ENCODE results near the gene LRRC36.
A peak's percentile ranks its signal among the peaks of the same experiment; 100 is the strongest.
"Not testable (repeated sequence)": the region's sequence is repeated elsewhere in the genome, so short reads cannot be mapped to it uniquely, and the experiment has no call there.

Gene LRRC36

DNA sequence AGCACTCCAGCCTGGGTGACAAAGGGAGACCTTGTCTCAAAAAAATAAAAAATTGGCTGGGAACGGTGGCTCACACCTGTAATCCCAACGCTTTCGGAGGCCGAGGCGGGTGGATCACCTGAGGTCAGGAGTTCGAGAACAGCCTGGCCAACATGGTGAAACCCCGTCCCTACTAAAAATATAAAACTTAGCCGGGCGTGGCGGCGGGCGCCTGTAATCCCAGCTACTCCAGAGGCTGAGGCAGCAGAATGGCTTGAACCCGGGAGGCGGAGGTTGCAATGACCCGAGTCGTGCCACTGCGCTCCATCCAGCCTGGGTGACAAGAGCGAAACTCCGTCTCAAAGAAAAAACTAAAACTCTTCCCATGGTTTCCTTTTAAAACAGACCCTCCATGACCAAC, 88.8 kb downstream of the LRRC36 start:
- DNase-seq (ENCODE audit: low read depth, low spot score); H3K4me3 ChIP-seq (ENCODE audit: low read length): not testable (repeated sequence)

DNA sequence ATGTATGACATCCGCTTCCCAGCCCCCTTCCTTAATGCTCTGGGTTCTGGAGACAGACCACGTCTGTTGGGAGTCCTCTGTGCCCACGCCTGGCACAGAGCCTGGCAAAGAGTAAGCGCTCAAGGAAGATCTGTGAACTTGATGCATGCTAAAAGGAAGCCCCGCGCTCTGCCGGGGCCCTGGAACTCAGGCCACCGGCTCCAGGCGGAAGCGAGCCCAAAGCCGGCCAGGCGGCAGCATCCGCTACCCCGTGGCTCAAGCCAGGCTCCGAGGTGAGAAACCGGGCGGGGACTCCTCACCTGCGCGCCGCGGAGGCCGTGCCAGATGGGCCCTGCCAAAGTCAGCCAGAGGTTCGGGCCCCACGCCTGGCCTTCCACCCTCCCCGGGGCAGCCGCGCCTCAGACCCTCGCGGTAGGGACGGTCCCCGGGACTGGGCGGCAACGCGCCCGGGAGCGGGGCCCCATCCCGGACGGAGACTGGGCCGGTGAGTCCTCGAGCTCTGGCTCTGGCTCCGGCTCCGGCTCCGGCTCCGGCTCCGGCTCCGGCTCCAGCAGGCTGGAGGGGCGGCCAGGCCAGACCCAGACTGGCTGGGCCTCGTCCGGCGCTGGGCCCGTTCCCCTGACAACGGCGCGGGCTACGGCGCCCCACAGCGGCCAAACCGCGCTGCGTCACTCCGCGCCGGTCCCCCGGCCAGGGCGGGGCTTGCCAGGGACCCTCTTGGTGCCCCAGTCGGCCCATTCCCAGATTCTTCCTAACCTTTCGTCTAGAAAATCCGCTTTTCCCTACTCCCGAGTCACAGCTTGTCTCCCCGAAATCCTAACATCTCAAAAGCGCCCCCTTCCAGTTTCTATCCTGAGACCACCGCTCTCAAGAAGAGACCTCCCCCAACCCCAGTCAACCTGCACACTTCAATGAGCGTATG, 89.5 kb downstream of the LRRC36 start, which contains the start of gene ZDHHC1:
Gene ZDHHC1, minus strand, starts transcription at position 606 of the 922 bp plus-strand sequence. CDS start 8,702 bp downstream, outside the sequence.
- H3K4me3 ChIP-seq (ENCODE audit: low read length), result no peak within 1 kb of the TSS
- DNase-seq (ENCODE audit: low read depth, low spot score), result no peak

DNA sequence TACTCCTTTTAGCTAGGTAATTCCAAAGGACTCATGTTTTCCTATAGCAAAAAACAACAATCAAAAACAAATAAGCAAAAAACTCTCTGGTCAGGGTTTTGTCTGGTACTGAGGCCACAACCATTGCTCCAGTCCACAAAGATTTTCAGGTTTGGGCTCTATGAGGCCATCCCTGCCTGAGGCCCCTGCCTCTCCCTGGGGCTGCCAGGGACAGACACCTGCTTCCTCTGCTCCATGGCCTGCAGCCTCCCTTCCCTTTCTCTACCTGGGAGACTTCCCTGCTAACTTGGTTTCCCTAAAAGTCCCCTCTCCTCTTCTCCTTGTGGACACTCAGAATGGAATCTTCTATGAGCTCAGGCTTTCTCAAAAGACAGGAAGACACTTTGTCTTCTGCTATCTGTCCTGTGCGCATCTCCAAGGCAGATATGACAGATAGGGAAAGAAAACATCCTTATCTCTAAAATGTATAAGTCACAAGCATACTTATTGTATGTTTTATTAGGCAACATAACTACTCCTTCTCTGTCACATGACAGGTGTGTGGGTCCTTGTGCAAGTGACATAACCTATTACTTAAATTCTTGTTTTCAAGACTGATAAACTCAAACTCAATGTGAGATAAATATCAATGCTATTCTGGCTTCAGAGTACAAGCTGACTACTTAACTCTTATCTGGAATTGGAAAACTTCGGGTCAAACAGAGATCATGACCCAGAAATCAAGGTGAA, 90.9 kb downstream of the LRRC36 start:
- DNase-seq (ENCODE audit: low read depth, low spot score), result no peak
- H3K4me3 ChIP-seq (ENCODE audit: low read length), result no peak overlapping the region

DNA sequence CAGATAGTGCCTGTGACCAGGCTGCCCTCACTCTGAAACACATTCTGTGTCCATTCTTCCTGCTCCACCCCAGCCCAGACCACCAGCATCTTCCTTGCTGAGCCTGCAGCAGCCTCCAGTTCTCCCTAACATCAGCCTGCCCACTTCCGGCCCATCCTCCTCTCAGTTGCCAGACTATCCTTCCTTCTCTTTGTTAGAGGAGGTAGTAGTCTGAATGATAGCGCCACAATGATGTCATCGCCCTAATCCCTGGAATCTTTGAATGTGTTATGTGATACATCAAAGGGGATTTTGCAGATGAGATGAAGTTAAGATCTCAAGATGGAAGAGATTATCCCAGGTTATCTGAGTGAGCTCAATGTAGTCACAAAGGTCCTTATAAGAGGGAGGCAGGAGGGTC, 92.9 kb downstream of the LRRC36 start:
- no peak overlapping the region for H3K4me3 ChIP-seq (ENCODE audit: low read length)
- no peak for DNase-seq (ENCODE audit: low read depth, low spot score)

DNA sequence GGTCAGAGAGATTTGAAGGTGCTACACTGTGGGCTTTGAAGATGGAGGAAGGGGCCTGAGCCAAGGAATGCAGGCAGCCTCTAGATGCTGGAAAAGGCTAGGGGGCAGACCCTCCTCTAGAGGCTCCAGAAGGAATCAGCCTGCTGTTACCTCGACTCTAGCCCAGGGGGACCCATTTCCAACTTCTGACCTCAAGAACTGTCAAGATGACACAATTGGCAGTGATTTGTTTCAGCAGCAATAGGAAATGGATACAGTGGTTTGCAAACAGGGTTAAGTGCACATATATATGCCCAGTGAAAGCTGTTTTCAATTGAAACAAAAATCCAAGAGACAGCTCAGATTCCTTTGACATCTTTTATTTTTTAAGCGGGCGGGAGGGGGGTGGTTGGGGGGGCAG, 93.3 kb downstream of the LRRC36 start:
- H3K4me3 ChIP-seq (ENCODE audit: low read length), result no peak overlapping the region
- DNase-seq (ENCODE audit: low read depth, low spot score), result no peak

DNA sequence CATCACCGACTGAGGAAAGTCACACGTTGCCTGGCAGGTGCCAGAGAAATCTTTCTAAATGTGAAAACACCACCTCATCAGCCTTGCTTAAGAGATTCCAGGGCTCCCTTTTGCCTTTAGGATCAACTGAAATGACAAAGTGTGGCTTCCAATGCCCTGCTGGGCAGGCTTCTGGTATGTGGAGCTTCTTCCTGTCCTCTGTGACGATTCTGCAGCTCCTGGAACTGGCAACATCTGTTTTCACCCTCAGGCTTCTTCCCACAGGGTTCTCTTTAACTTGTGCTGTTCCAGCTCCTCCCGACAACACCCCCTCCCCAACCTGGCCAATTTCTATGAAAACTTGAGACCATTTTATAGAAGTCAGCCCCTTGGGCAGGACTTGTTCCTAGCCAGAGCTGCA, 94.4 kb downstream of the LRRC36 start:
- no peak for DNase-seq (ENCODE audit: low read depth, low spot score)
- no peak overlapping the region for H3K4me3 ChIP-seq (ENCODE audit: low read length)

DNA sequence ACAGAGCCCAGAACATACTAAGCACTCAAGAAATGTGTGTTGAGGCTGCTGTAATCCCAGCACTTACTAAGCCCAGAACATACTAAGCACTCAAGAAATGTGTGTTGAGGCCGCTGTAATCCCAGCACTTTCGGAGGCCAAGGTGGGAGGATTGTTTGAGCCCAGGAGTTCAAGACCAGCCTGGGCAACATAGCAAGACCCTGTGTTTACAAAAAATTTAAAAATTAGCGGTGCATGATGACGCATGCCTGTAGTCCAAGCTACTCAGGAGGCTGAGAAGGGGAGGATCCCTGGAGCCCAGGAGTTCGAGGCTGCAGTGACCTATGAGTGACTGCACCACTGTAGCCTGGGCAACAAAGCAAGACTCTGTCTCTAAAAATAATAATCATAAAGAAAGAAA, 96.4 kb downstream of the LRRC36 start:
- DNase-seq (ENCODE audit: low read depth, low spot score), result no peak
- no peak overlapping the region for H3K4me3 ChIP-seq (ENCODE audit: low read length)

- DNase-seq (ENCODE audit: low read depth, low spot score), result no peak
- H3K4me3 ChIP-seq (ENCODE audit: low read length), result no peak overlapping the region
Observed at GRCh38 chr16:67423611-67424260, 97.1 kb downstream of the LRRC36 start.

DNA sequence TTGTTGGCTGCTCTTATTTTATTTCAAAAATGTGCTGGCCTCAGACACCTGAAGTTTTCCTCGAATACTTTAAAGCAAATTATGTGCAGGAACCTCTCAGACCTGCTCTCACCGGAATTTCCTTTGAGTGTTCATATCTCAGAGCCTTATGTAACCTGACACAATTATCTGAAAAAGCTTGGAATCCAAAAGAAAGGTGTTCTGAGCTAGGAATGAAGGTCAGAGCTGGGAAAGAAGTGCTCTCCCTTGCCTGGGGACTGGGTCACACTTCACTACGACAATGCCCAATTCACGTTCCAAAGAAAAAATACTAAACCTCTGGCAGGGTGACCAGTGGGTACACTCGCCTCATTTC, 97.6 kb downstream of the LRRC36 start:
- no peak for DNase-seq (ENCODE audit: low read depth, low spot score)
- no peak overlapping the region for H3K4me3 ChIP-seq (ENCODE audit: low read length)

DNA sequence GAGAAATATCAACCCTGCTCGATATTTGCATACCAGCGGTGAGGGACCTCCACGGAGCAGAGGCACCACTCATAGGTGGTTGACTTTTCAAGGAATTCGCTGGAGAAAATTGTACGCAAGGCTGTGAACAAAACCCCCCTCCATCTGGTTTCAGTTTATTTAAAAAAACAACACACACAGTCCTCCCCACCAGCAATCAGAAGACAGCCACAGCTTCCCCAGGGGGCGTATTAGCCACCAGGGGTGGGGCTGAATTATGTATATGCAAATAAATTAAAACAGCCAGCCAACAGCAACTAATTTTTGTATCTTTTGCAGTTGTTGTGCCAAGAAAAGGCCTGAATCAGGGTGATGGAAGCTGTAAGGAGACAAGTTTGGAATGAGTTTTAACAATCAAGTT, 98.4 kb downstream of the LRRC36 start:
- H3K4me3 ChIP-seq (ENCODE audit: low read length), result no peak overlapping the region
- no peak for DNase-seq (ENCODE audit: low read depth, low spot score)

GRCh38 chr16:67425580-67425979, 99.0 kb downstream of the LRRC36 start:
- no peak for DNase-seq (ENCODE audit: low read depth, low spot score)
- H3K4me3 ChIP-seq (ENCODE audit: low read length), result no peak overlapping the region

GRCh38 chr16:67426022-67426421, 99.4 kb downstream of the LRRC36 start:
- H3K4me3 ChIP-seq (ENCODE audit: low read length), result no peak overlapping the region
- DNase-seq (ENCODE audit: low read depth, low spot score), result no peak

GRCh38 chr16:67426950-67427349, 100.3 kb downstream of the LRRC36 start:
- H3K4me3 ChIP-seq (ENCODE audit: low read length), result no peak overlapping the region
- DNase-seq (ENCODE audit: low read depth, low spot score), result no peak

DNA sequence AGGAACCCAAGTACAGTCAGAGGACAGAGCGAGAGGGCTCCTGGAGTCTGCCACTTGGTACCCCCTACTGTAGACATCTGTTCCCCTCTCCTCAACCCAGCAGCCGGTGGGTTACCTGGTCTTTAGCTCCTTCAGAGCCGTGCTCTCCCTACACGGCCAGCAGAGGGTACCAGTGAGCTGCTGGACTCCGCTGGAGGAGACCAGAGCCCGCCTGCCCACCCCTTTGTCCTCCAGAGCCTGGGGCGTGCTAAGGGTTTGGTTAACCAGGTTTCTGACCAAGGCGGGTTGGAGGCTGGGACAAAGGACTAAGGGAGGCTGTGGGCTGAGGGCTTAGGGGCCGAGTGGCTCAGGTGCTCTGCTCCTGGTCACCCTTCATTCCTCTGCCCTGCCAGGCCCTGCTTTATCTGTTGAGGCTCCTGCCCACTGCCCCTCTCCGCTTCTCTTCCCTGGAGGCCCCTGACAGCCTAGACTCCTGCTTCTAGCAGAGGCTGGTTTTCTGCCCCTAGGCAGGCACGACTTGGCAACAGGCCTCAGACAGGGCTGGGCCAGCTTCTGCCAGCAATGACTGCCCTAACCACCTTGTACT, 101.6 kb downstream of the LRRC36 start:
- no peak overlapping the region for H3K4me3 ChIP-seq (ENCODE audit: low read length)
- peak; percentile 28 for DNase-seq (ENCODE audit: low read depth, low spot score)

DNA sequence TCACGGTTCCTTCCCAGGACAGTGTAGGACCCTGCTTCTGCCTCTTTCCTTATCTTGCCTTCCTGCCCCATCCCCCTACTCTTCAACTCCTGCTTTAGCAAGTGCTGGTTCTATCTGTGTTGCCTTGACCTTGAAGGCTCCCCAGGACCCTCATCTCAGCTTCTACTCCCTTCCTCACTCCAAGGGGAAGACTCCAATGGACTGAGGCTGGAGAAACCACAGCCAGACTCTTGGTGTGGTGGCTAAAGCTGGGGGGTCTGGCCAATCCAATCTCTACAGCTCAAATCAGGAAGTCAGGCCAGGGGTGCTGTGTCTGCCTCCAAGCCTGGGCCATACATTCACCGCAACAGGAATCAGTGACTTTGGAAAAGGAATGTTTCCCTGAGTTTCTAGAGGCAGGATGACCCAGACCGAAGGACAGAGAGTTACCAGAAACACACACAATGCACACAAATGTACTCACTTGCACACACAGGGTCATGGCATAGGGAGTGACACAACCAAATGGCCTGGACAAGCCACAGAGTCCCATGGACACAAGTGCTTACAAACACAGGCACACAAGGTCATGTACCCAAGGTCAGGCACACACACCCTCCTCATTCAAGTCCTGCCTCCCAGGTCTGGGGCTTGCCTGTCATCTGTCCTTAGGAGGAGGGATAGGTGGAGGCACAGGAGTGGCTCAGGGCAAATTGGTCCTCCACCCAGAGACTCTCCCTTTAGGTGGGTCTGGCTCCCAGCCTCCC, 102.6 kb downstream of the LRRC36 start:
- no peak for DNase-seq (ENCODE audit: low read depth, low spot score)
- H3K4me3 ChIP-seq (ENCODE audit: low read length), result no peak overlapping the region

GRCh38 chr16:67429799-67430503, 103.3 kb downstream of the LRRC36 start:
- H3K4me3 ChIP-seq (ENCODE audit: low read length), result peak overlapping the region; percentile 44
- DNase-seq (ENCODE audit: low read depth, low spot score), result no peak

- no peak for DNase-seq (ENCODE audit: low read depth, low spot score)
- peak overlapping the region; percentile 44 for H3K4me3 ChIP-seq (ENCODE audit: low read length)
Observed at GRCh38 chr16:67430504-67430976, 103.9 kb downstream of the LRRC36 start.
